Iris pigment epithelial cell (primary cell): ENCODE data around the gene RTF2.
A peak's percentile ranks its signal among the peaks of the same experiment; 100 is the strongest.

Source experiments
- DNase-seq: peaks from one replicate; pipeline ENCODE4 v3.0.0-alpha.2; 2011; ENCODE audit warnings: low read depth

Gene RTF2

DNA sequence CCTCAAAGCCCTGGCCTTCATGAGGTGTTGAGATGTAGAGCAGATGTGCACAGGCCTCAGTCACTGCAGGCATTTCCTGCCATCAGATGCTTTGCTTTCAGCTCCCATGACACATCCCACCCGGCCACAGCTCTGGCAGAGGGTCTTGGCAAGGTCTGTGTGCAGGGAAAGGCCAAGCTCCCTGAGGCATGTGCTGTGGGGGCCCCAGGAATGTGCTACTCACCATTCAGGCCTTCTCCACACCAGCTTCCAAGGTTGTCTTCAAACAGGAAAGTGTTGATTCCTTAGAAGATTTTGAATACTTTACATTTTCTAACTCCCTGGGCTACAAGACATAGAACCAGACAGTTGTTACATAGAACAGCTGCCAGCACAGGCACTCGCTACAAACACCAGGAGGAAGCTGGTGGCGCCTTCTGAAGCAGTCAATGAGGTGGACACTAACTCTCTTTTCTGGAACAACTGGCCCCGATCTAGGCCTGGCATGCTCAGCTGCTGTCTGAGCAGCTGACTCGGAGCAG, 28.6 kb upstream of the RTF2 start:
- peak; percentile 99 for DNase-seq

DNA sequence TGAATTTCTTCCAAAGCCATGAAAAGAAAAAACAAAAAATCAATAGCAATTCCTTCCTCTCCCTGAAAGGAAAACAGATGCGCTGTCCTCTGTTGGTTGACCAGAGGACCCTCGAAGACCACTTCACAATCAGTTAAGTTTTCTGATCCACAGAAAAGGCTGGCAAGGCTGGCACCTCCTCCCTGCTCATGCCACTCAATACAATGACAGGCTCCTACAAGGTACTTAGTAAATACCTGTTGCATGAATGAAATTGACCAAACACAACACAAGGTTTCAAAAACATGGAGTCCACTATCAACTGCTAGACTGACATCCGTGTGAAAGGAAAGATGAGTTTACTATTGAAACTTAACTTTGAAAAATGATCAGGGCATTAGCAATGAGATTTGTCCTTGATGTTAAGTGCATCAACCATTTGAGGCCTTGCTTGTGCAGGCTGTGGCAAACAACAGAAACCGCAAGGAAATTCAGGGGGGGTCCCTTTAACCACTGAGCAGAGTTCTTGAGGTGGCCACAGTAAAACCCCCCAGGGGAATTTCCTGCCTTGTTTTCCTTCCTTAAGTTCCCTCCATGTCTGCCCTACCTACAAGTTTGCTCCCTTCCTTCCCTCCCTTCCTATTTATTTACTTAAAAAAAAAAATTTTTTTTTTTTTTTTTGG, 27.9 kb upstream of the RTF2 start:
- DNase-seq = peak; percentile 50

DNA sequence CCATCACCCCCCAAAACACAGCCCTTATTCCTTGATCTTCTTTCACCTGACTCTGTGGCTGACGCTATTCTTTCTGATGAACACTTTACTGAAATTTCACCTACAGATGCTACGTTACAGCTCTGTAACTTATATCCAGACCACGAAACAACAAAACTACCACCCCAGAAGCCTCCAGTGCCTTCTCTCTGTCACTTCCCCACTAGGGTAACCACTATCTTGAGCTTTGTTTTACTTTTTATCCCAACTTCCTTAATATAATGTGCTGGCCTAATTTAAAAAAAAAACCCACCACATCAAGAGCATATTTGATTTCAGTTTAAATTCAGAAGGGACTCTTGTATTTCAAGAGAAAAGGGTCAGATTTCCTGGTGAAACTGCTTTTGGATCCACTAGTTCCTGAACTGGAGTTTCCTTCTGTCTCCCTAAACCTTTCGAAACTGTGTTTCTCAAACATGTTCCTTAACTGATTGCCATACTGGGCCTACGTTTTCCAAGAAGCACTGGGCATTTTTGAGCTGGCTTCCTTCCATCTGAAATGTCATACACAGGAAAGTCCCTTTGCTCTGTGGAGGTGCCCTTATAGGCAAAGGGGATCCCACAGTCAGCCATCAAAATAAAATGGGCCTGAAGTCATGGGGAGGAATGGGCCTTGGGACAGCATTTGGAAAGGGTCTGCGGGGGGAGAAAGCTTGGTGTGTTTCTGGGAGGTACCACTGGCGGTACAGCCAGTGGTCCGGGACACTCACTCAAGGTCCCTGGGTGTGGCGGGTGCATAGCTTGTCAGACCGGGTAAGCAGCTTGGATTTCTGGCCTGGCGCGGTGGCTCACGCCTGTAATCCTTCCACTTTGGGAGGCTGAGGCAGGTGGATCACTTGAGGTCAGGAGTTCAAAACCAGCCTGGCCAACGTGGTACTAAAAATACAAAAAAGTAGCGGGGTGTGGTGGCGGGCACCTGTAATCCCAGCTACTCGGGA, 25.8 kb upstream of the RTF2 start:
- DNase-seq = no peak

- no peak for DNase-seq
Measured at GRCh38 chr20:56443654-56444540, 24.5 kb upstream of the RTF2 start.

DNA sequence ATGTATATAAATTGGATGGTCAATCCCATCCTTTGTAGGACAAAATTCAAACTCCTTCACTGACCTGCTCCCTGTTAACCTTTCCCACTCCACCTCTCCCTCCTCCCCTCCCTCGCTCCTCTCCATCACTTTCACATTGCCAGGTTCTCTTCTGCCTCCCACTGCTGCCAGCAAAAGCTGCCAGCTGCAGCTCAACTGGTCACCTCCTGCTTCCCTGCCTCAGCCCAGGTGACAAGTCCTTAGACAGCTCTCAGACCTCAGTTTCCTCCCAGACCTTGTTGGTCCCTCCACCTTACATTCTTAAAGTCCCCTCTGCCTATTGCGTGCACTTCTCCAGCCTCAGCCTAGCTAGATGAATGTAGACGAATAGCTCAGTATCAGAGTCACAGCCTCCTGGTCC, 23.3 kb upstream of the RTF2 start:
- DNase-seq = no peak

GRCh38 chr20:56445540-56445939, 22.9 kb upstream of the RTF2 start:
- no peak for DNase-seq

DNA sequence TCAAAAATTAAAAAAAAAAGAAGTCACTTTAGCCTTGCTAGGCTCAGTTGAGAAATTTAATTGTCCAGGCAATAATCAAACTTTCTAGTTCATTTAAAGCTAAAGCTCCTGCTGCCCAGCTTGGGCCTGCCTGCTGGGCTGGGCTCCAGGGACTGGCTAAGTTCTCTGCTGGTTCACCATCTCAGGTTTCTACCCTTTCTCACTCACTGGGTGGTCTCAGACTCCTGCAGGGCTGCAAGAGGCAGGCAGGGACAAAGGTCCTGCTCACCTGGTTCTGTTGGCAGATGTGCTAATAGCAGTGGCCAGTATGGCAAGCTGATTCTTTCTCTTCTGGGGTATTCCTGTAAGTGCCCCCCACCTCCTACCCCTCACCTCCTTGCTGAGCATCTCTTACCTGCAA, 21.2 kb upstream of the RTF2 start:
- no peak for DNase-seq

GRCh38 chr20:56449459-56449858, 19.0 kb upstream of the RTF2 start:
- DNase-seq = no peak

DNA sequence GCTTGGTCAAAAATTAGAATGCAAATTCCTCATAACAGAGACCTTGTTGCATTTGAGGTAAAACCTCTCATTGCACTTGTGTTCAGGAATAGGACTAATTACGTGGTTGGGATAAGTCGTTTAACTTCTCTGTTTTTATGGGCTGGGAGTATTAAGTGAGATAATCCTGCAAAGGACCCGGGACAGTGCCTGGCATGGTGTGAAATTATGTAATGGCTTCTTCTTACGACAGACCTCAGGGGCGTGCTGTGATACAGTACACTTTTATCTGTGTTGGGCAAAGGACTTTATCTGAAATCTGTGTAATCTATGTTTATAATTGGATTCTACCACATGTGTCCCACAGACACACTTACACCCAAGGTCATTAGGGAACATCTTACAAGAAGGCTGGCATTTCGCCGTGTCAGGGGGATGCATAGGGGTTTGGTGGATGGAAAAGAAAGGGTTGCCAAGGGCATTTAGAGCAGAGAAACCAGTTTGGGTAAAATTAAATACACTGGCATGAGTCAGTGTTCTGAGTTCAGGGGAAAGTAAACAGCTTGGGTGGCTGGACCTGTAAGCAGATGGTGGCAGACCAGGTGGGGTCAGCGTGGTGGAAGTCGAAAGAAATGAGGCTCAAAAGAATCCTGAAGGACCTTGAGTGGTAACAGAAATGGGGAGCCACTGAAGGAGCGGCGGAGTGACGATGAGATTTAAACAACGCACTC, 17.2 kb upstream of the RTF2 start:
- DNase-seq = no peak

GRCh38 chr20:56453352-56453751, 15.1 kb upstream of the RTF2 start:
- no peak for DNase-seq

DNA sequence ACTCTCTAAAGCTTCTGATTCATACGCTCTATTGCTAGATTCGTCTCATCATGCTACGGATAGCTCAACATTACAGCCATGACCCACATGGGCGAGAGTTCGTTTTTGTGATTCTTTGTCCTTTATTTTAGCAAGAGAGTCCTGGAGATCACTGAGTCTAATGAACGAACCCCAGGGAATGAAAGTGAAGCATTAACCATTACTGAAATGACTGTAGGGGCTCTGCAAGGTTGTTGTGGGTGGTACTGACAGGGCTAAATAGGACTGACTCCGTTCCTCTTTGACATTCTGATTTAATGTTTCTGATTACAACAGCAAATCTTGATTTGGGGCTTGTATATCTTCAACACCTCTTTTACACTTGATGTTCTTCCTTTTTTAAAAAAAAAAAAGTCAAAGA, 13.7 kb upstream of the RTF2 start:
- no peak for DNase-seq

- DNase-seq = no peak
Measured at GRCh38 chr20:56458206-56458821, 10.1 kb upstream of the RTF2 start.

DNA sequence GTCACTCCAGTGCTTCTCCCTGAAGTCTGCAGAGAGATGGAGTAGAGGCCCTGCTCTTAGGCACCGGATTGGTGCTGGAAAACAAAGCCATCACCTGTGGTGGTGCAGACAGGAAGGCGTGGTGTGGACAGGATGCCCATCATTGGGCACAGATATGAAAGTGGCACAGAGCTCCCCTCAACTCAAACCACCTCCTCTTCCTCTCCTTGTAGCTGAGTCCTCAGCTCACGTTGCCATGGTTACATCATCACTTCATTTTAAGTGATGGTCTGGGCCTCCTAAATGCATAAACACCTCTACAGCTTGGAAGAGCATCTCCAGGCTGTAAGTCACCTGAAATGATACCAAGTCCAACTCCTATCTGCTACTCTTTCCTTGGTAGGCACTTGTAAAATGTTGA, 8.0 kb upstream of the RTF2 start:
- no peak for DNase-seq

DNA sequence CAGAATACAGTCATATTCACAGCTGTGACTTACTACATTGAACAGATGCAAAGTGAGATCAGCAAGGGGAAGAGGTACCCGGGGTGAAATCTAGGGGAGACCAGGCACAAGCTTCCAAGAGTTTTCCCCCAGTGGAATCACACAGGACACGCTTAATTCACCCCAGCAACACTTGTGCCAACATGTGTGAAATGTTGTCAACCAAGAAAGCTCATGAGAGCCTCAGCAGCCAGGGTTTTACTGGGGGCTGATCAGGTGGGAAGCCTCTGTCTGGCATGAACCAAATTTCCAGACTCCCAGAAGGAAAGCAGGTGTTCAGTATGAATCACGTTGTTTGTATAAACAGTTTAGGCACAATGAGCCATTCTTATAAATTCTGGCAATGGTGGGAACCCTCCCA, 6.9 kb upstream of the RTF2 start:
- no peak for DNase-seq

DNA sequence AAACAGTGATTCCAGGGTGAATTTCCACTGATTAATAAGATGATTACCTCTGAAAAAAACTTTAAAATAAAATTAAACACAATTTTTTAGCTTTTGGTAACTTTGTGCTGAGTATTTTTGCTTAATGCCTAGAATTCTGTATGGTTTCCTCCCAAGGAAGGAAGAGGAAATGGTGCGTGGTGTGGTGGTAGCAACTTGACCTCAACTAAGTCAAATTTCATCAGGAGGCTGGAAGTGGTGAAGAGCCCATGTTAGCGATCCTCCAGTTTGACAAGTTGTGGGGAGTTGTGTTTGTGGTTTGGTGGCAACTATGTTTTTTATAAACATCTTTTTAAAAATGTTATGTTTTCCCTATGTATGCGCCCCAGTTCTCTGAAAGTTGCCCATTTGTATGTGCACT, 5.0 kb upstream of the RTF2 start:
- no peak for DNase-seq

- no peak for DNase-seq
Measured at GRCh38 chr20:56465997-56466396, 2.4 kb upstream of the RTF2 start.

DNA sequence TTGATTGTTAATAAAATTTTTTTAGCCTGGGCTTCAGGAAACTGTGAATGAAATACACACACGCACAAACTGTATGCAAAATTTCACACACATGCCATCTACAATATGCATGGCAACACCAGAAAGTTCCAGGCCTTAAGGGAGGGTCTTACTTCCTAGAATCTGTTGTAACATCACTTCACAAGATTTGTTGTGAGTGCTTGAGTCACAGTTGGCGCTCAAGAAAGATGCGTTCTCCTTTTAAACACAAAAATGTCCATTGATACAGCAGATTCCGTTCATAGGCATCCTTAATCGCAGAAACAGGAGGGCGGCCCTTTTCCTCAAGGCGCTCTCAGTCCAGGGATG, 485 bp upstream of the RTF2 start:
- no peak for DNase-seq

DNA sequence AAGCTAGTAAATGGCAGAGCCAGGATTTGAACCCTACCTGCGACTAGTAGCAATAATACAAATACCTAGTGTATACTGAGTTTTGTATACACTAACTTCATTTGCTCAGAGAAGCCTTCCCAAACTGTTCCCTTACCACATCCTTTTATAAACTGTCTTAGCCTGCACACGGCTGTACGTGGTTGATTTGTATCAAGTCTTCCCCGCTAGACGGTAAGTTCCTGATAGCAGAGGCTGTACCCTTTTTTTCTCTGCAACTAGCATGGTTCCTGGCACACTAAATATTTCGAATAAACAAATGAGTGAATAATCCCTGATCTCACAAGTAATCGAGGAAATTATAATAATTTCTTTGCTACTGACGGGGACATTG, 636 bp downstream of the RTF2 start:
- no peak for DNase-seq

DNA sequence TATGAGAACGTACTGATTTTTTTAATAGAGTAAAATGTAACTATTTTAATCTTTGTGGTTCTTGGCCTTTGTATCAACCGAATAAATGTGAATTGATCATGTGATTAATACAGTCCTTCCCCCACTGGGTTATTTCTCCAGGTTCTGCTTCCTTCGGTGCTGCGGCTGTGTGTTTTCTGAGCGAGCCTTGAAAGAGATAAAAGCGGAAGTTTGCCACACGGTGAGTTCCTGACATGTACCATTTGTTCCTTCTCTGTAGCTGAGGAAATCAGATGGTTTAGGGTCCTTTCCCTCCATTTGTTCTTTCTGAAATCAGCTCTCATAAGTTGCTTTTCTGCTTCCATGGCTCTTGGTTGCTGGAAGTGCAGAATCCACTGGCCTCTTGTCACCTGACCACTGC, 15.5 kb downstream of the RTF2 start:
- no peak for DNase-seq

DNA sequence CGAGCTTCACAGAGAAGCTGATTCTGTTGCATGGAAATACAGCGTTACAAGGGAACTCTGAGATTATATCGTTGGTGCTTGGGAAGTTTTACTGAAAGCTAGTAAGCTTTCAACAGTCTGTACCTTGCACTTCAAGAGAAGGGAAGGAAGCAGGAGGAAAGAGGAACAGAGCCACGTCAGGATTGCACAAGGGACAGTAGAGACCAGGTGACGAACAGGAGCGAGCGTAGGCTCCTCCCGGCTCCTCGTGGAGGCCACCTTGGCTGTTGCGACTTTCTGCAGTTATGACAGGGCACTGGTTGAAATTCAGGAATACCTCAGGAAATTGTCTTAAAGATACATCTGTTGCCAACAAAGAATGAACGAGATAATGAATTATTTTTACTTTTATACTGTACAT, 18.8 kb downstream of the RTF2 start:
- no peak for DNase-seq

DNA sequence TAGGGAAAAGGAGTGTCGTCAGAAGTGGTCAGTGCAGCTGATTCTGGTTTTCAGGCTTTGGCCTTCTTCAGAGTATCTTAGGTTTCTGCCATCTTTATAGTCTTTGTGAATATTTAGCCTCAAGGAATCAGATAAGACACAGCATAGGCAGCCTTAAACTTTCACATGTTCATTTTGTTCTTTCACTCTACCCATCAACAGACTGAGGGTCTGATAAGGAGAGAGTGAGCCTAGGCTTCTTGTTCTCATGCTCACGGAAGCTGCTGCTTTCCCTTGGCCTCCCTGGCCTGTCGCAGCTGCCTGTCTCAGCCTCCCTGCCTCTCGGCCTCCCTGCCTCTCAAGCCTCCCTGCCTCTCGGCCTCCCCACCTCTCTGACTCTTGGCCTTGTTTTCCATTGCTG, 20.1 kb downstream of the RTF2 start:
- no peak for DNase-seq
